RWPE1 (cell line): ENCODE data around the gene SNTG2.
"Not testable (repeated sequence)": the region's sequence is repeated elsewhere in the genome, so short reads cannot be mapped to it uniquely, and the experiment has no call there.

ENCODE experiments used
- CTCF ChIA-PET: fragments of 350-600 bp; sonication (Branson Sonifier 250); formaldehyde crosslinking; extraction: SDS; loops from one replicate; lab custom pipeline; 2021; lab: Yijun Ruan, JAX
- POLR2A ChIA-PET: fragments of 400-600 bp; formaldehyde crosslinking; extraction: SDS; loops from one replicate; lab custom pipeline; 2020; ENCODE audit warnings: antibody characterized with exemption; ENCODE audit not compliant: low non-redundant PET; lab: Yijun Ruan, JAX
- DNase-seq: peaks from one replicate; pipeline ENCODE4 v3.0.0; 2012; ENCODE audit warnings: low spot score
- H3K27ac ChIP-seq: fragments of 450-650 bp; 2 replicates; pipeline ENCODE4 v1.5.1; 2017
- CTCF ChIP-seq: fragments of 450-650 bp; conservative IDR thresholded peaks from 2 replicates; pipeline ENCODE4 v1.5.1; 2017; ENCODE audit warnings: low read depth, mild to moderate bottlenecking

Gene SNTG2

DNA sequence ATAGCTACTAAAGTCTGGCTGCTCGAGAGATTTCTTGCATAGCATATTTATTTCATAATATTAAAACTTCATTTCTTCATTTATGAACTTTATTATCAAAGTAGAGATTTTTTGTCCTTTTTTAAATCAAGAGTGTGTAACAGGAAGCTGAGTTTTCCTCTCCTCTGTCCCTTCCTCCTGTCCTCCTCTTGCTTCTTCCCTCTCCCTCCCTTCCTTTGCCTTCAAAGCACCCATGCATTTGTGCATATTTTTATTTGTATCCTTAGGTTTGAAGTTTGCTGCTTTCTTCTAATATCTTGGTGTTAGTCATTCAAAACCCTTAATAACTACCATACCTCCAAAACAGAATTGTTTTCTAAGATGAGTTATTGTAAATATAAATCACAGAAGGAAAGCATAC lies 174.6 kb downstream of the SNTG2 start:
- TF ChIP-seq CTCF, result no peak
- DNase-seq, result no peak
- H3K27ac ChIP-seq, result no peak overlapping the region
- POLR2A ChIA-PET, result no interaction called here
- CTCF ChIA-PET, result interaction anchor here (0.5 kb wide), 1 partner anchor 234 kb away, joined by 5 read pairs; no protein-coding TSS in a partner anchor

- H3K27ac ChIP-seq, result no peak overlapping the region
- no peak for DNase-seq
- POLR2A ChIA-PET, result no interaction called here
- TF ChIP-seq CTCF, result no peak
- CTCF ChIA-PET, result interaction anchor here (0.5 kb wide), 1 partner anchor 234 kb away, joined by 5 read pairs; no protein-coding TSS in a partner anchor
Observed at GRCh38 chr2:1125633-1126370, 175.2 kb downstream of the SNTG2 start.

DNA sequence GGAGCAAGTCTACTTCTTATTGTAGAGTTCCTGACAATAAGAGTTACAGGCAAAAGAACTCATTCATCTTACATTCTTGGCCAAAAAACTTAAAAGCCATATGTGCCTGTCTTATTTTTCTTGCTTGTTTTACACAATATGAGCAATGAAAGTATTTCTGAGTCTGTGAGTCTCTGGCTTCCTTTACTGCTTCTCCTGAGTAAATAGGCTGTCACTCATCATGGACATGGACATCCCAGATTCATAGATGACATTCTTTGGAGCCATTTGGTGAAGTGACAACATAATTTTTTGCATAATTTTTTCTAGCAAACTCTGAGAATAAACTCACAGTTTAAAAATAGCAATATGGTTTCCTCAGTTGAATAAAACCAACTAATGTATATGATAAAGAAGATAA lies 179.3 kb downstream of the SNTG2 start:
- no peak overlapping the region for H3K27ac ChIP-seq
- ChIA-PET POLR2A (no interaction called here), CTCF (interaction anchor here (0.5 kb wide), 1 partner anchor 112 kb away, joined by 4 read pairs; no protein-coding TSS in a partner anchor)
- TF ChIP-seq CTCF, result no peak
- DNase-seq, result no peak

- POLR2A ChIA-PET, result no interaction called here
- no peak for TF ChIP-seq CTCF
- CTCF ChIA-PET, result interaction anchor here (1.1 kb wide), 1 partner anchor 9 kb away, joined by 9 read pairs; no protein-coding TSS in a partner anchor
- no peak for DNase-seq
- H3K27ac ChIP-seq, result no peak overlapping the region
Observed at GRCh38 chr2:1130922-1131321, 180.3 kb downstream of the SNTG2 start.

DNA sequence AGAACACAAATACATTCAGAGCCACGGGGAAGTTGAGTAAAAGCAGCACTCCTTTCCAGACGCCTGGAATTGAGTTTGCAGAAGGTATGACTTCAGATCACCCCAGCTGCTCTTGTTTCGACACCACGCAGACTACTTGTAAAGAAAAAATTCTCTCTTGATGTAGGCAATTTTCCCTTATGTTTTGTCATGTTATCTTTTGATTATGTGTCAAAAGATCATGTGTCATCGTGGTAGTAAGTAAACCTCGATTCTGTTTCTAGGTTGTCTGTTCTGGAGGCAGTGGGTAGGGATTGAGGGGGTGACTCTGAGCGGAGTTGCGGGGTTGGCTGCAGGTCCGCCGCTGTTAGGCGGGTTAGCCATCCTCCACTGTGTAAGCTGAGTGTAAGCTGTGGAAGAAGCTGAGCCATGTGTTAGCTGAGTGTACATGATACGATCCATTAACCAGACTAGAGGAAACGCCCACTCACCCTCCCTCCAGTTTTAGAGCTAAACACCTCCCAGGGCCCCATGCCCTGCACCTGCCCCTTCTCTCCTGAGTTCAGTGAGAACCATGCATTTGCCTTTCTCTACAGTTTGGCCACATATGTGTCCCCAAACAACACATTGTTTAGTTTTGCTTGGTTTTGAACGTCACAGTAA lies 181.8 kb downstream of the SNTG2 start:
- POLR2A ChIA-PET, result no interaction called here
- no peak for TF ChIP-seq CTCF
- no peak for DNase-seq
- no peak overlapping the region for H3K27ac ChIP-seq
- CTCF ChIA-PET, result interaction anchor here (0.6 kb wide), 1 partner anchor 469 kb away, joined by 7 read pairs; no protein-coding TSS in a partner anchor

GRCh38 chr2:1133896-1134295 lies 183.2 kb downstream of the SNTG2 start:
- H3K27ac ChIP-seq, POLR2A ChIA-PET, CTCF ChIA-PET, DNase-seq: not testable (repeated sequence)

DNA sequence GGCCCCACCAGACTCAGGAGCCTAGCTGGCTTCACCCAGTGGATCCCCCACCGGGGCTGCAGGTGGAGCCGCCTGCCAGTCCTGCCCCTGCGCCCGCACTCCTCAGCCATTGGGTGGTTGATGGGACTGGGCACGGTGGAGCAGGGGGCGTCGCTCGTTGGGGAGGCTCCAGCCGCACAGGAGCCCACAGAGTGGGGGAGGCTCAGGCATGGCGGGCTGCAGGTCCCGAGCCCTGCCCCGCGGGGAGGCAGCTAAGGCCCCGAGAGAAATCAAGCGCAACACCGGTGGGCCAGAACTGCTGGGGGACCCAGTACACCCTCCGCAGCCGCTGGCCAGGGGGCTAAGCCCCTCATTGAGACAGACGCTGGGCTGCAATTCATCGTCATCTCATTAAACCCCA lies 184.0 kb downstream of the SNTG2 start:
- ChIA-PET CTCF (no interaction called here), POLR2A (no interaction called here)
- no peak overlapping the region for H3K27ac ChIP-seq
- no peak for TF ChIP-seq CTCF
- no peak for DNase-seq
